A549 (cell line): Measurements from ENCODE around the gene DPP10. TPM values are rescaled to one million over a fixed set of nuclear protein-coding genes. Genes with fewer than 3 reads are reported as not detected.

Experiments
- ATAC-seq, 2 experiments: fragments of 200-7000 bp in 1 of 2; fragments of >200 bp in 1 of 2; cut with Nextera tagmentation in 1 of 2; cut with Tn5 transposase in 1 of 2; 3 replicates each; pipeline versions ENCODE4 v1.8.0 to v1.9.1; 2018 to 2020; ENCODE audit warnings: mild to moderate bottlenecking in 1 of 2, moderate library complexity in 1 of 2
- CTCF ChIA-PET: fragments of 300-600 bp; sonication (Branson Sonifier 250); formaldehyde crosslinking; extraction: SDS; loops from one replicate; lab custom pipeline; 2021; ENCODE audit warnings: antibody characterized with exemption, inconsistent platforms; lab: Yijun Ruan, JAX
- POLR2A ChIA-PET: fragments of 350-600 bp; formaldehyde crosslinking; extraction: SDS; loops from one replicate; lab custom pipeline; 2021; ENCODE audit warnings: antibody characterized with exemption, inconsistent platforms; lab: Yijun Ruan, JAX
- DNase-seq, 2 experiments: peaks; one replicate each; pipeline versions ENCODE4 v3.0.0 to v3.0.0-alpha.2; 2011 to 2016; ENCODE audit warnings: low read depth in 1 of 2, low spot score in 1 of 2
- FAIRE-seq: peaks from 2 replicates; lab custom pipeline; 2011; peaks lifted over from hg19 to GRCh38; lab: Jason Lieb, UNC
- H3K27ac ChIP-seq, 2 experiments: fragments of >200 bp; sonication (Bioruptor Twin); formaldehyde crosslinking; 3 replicates each; pipeline ENCODE4 v1.5.1; 2016 to 2017
- H3K4me1 ChIP-seq: fragments of >200 bp; sonication (Bioruptor Twin); formaldehyde crosslinking; 3 replicates; pipeline ENCODE4 v1.6.1; 2016
- H3K4me2 ChIP-seq: fragments of >200 bp; sonication (Bioruptor Twin); formaldehyde crosslinking; 3 replicates; pipeline ENCODE4 v1.6.1; 2016
- H3K4me3 ChIP-seq: fragments of >200 bp; sonication (Bioruptor Twin); formaldehyde crosslinking; 3 replicates; pipeline ENCODE4 v1.5.1; 2016
- H3K9me3 ChIP-seq: fragments of >200 bp; sonication (Bioruptor Twin); formaldehyde crosslinking; 3 replicates; pipeline ENCODE4 v1.6.1; 2016
- CBX8 ChIP-seq: fragments of 200-600 bp; sonication (generic); IDR thresholded peaks from 2 replicates; pipeline ENCODE4 v1.6.1; 2016
- CHD4 ChIP-seq: fragments of 200-600 bp; sonication (generic); IDR thresholded peaks from 2 replicates; pipeline ENCODE4 v1.6.1; 2016; ENCODE audit warnings: antibody characterized with exemption, mild to moderate bottlenecking, borderline replicate concordance
- EHMT2 ChIP-seq: fragments of 200-600 bp; sonication (generic); IDR thresholded peaks from 2 replicates; pipeline ENCODE4 v1.6.1; 2016; ENCODE audit warnings: antibody characterized with exemption, low read depth, mild to moderate bottlenecking, moderate library complexity
- ESRRA ChIP-seq: fragments of 150-350 bp; IDR thresholded peaks from 2 replicates; pipeline ENCODE4 v1.6.1; 2014; ENCODE audit warnings: mild to moderate bottlenecking, low read length, borderline replicate concordance
- FOSB ChIP-seq: fragments of 250-450 bp; sonication (Bioruptor Pico); IDR thresholded peaks from 2 replicates; pipeline ENCODE4 v1.5.0; 2020; ENCODE audit warnings: mild to moderate bottlenecking, moderate library complexity
- FOSL2 ChIP-seq, 2 experiments: fragments of 450-650 bp in 1 of 2; fragments of >200 bp in 1 of 2; sonication (Bioruptor Twin) in 1 of 2; formaldehyde crosslinking; IDR thresholded peaks; 2 replicates each; pipeline versions ENCODE4 v1.5.0 to v1.6.1; 2016 to 2020; ENCODE audit warnings: mild to moderate bottlenecking in 1 of 2, moderate library complexity in 1 of 2
- FOXS1 ChIP-seq: fragments of 250-450 bp; sonication (Bioruptor Pico); IDR thresholded peaks from 2 replicates; pipeline ENCODE4 v1.5.0; 2020; ENCODE audit warnings: mild to moderate bottlenecking, moderate library complexity
- GATA3 ChIP-seq: IDR thresholded peaks from 2 replicates; pipeline ENCODE4 v1.6.1; 2012; ENCODE audit warnings: borderline replicate concordance
- HMGXB4 ChIP-seq: fragments of 250-450 bp; sonication (Bioruptor Pico); IDR thresholded peaks from 2 replicates; pipeline ENCODE4 v1.5.0; 2021; ENCODE audit warnings: mild to moderate bottlenecking, moderate library complexity, borderline replicate concordance
- JUN ChIP-seq, 2 experiments: fragments of >200 bp; sonication (Bioruptor Twin); formaldehyde crosslinking; IDR thresholded peaks; 2 replicates in 1 of 2; 3 replicates in 1 of 2; pipeline ENCODE4 v1.6.1; 2016 to 2017
- JUNB ChIP-seq: fragments of >200 bp; sonication (Bioruptor Twin); formaldehyde crosslinking; IDR thresholded peaks from 2 replicates; pipeline ENCODE4 v1.6.1; 2016
- KDM1A ChIP-seq: fragments of 200-600 bp; sonication (generic); IDR thresholded peaks from 2 replicates; pipeline ENCODE4 v1.6.1; 2016; ENCODE audit warnings: low read depth, mild to moderate bottlenecking
- MAFK ChIP-seq: fragments of 450-650 bp; IDR thresholded peaks from 2 replicates; pipeline ENCODE4 v1.6.1; 2014; ENCODE audit not compliant: partially characterized antibody
- MYC ChIP-seq: IDR thresholded peaks from 2 replicates; pipeline ENCODE4 v1.6.1; 2012; ENCODE audit warnings: mild to moderate bottlenecking, inconsistent platforms, low read length, improper control_type of control experiment, borderline replicate concordance
- NFE2L2 ChIP-seq: fragments of 150-350 bp; conservative IDR thresholded peaks from 2 replicates; pipeline ENCODE4 v1.6.1; 2014; ENCODE audit warnings: low read length
- NPAS2 ChIP-seq: fragments of 250-450 bp; sonication (Bioruptor Pico); IDR thresholded peaks from 2 replicates; pipeline ENCODE4 v1.8.0; 2022; ENCODE audit warnings: mild to moderate bottlenecking, moderate library complexity, borderline replicate concordance
- POLR2AphosphoS2 ChIP-seq: conservative IDR thresholded peaks from 2 replicates; pipeline ENCODE4 v1.6.1; 2012; ENCODE audit warnings: low read length, improper control_type of control experiment, inconsistent platforms
- RCOR1 ChIP-seq: fragments of 150-350 bp; IDR thresholded peaks from 2 replicates; pipeline ENCODE4 v1.6.1; 2014; ENCODE audit warnings: antibody characterized with exemption, low read length, low read depth
- SREBF2 ChIP-seq: fragments of 450-650 bp; IDR thresholded peaks from 2 replicates; pipeline ENCODE4 v1.6.1; 2014; ENCODE audit warnings: mild to moderate bottlenecking, moderate library complexity
- TFCP2L1 ChIP-seq: fragments of 250-450 bp; sonication (Bioruptor Pico); IDR thresholded peaks from 2 replicates; pipeline ENCODE4 v1.5.0; 2021; ENCODE audit warnings: mild to moderate bottlenecking
- TP53 ChIP-seq: fragments of 250-450 bp; sonication (Bioruptor Pico); IDR thresholded peaks from 2 replicates; pipeline ENCODE4 v1.5.0; 2021; ENCODE audit warnings: mild to moderate bottlenecking, moderate library complexity
- ZC3H11A ChIP-seq: fragments of 450-650 bp; IDR thresholded peaks from 2 replicates; pipeline ENCODE4 v1.6.1; 2014; ENCODE audit warnings: antibody characterized with exemption, mild to moderate bottlenecking
- ZNF302 ChIP-seq: fragments of 250-450 bp; sonication (Bioruptor Pico); IDR thresholded peaks from 2 replicates; pipeline ENCODE4 v1.9.0; 2021; ENCODE audit warnings: inconsistent platforms, mild to moderate bottlenecking, moderate library complexity
- WGBS: methylation state at CpG from one replicate; pipeline ENCODE4 v1.1.6; 2017; ENCODE audit errors: missing lambda C conversion rate; 5-methylcytosine and 5-hydroxymethylcytosine counted together
- polyA plus RNA-seq, 4 experiments: library from polyadenylated mRNA; depleted of rRNA in 3 of 4; stranded (reverse); fragments of >200 nt; fragmentation: RNase III in 1 of 4; extraction: RNeasy Plus Mini Kit Qiagen cat#74134 plus additional on column Dnase treatment in 1 of 4; gene quantifications; 2 replicates in 3 of 4; 3 replicates in 1 of 4; pipeline ENCODE4 v1.2.3, GENCODE V29; 2011 to 2017
- TF ChIP-seq, protein P1 (sequence below): fragments of 150-350 bp; IDR thresholded peaks from 2 replicates; pipeline ENCODE4 v1.6.1; 2014; ENCODE audit warnings: low read depth, mild to moderate bottlenecking, low read length
- TF ChIP-seq, protein P2 (sequence below): fragments of >200 bp; sonication (Bioruptor Twin); formaldehyde crosslinking; IDR thresholded peaks from 3 replicates; pipeline ENCODE4 v1.6.1; 2016
- TF ChIP-seq, protein P3 (sequence below): fragments of 200-600 bp; sonication (generic); IDR thresholded peaks from 2 replicates; pipeline ENCODE4 v1.6.1; 2016; ENCODE audit warnings: antibody characterized with exemption, mild to moderate bottlenecking, moderate library complexity

Gene DPP10
- polyA plus RNA-seq, 2 of the 4 experiments (the other 2 are of a cell fraction), result not detected

DNA sequence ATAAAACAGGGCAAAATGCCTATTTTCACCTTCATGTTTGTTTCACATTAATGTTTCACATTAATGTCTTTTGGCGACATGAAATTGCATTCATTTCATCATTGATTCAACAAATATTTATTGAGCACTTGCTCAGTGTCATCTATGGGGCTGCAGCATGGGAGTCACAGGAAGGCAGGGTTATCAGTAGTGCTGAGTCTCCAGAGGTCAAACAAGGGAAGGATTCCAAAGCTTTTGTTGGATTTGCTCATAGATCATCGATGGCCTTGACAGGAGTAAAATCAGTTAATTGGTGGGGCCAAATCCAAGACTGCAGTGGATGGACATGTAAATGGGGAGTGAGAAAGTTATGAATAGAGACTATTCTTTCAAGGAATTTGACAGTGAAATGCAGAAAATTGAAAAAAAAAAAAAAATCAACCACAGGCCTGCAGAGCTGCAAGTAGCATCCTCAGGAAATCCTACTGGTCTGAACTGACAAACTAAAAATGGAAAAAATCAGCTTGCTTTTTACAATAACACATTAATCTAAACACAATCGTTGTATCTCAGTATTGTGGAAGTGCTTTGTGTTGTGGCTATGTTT is 1290.8 kb downstream of the DPP10 start:
- Histone ChIP-seq H3K4me3 (no peak overlapping the region), H3K9me3 (no peaks in the 10 kb centered on the region; the same call in 2 of the 3 replicates), H3K4me2 (no peak overlapping the region), H3K27ac (no peak overlapping the region), H3K4me1 (no peaks in the 10 kb centered on the region)
- FAIRE-seq (no peak), DNase-seq (no peak), ATAC-seq (no peak)
- ChIA-PET CTCF (no interaction called here), POLR2A (no interaction called here)
- TF ChIP-seq, protein P1, sequence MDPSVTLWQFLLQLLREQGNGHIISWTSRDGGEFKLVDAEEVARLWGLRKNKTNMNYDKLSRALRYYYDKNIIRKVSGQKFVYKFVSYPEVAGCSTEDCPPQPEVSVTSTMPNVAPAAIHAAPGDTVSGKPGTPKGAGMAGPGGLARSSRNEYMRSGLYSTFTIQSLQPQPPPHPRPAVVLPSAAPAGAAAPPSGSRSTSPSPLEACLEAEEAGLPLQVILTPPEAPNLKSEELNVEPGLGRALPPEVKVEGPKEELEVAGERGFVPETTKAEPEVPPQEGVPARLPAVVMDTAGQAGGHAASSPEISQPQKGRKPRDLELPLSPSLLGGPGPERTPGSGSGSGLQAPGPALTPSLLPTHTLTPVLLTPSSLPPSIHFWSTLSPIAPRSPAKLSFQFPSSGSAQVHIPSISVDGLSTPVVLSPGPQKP, result no peak
- TF ChIP-seq JUN (IDR thresholded peaks at IDR 0.05) (no peak), RCOR1 (no peak), TFCP2L1 (CRISPR knock-in tag) (no peak), TP53 (no peak), ESRRA (no peak), FOXS1 (CRISPR knock-in tag) (no peak), HMGXB4 (CRISPR knock-in tag) (no peak), CHD4 (no peak), POLR2AphosphoS2 (no peak), KDM1A (no peak)
- TF ChIP-seq, protein P2, sequence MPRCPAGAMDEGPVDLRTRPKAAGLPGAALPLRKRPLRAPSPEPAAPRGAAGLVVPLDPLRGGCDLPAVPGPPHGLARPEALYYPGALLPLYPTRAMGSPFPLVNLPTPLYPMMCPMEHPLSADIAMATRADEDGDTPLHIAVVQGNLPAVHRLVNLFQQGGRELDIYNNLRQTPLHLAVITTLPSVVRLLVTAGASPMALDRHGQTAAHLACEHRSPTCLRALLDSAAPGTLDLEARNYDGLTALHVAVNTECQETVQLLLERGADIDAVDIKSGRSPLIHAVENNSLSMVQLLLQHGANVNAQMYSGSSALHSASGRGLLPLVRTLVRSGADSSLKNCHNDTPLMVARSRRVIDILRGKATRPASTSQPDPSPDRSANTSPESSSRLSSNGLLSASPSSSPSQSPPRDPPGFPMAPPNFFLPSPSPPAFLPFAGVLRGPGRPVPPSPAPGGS, result no peak
- WGBS, result 3% methylated on average over 3 of the region's 3 CpGs

- H3K9me3 ChIP-seq, result no peaks in the 10 kb centered on the region; the same call in 2 of the 3 replicates
- H3K27ac ChIP-seq, result no peak overlapping the region
- TF ChIP-seq ZC3H11A, result no peak
- no peak for TF ChIP-seq MYC
- TF ChIP-seq SREBF2, result no peak
- no peak for TF ChIP-seq POLR2AphosphoS2
- TF ChIP-seq MAFK, result no peak
- TF ChIP-seq FOSB (CRISPR knock-in tag), result no peak
- no peak for TF ChIP-seq NFE2L2
- no peak for TF ChIP-seq JUNB
- TF ChIP-seq CBX8, result no peak
- no peak for TF ChIP-seq EHMT2
- TF ChIP-seq, protein P3, sequence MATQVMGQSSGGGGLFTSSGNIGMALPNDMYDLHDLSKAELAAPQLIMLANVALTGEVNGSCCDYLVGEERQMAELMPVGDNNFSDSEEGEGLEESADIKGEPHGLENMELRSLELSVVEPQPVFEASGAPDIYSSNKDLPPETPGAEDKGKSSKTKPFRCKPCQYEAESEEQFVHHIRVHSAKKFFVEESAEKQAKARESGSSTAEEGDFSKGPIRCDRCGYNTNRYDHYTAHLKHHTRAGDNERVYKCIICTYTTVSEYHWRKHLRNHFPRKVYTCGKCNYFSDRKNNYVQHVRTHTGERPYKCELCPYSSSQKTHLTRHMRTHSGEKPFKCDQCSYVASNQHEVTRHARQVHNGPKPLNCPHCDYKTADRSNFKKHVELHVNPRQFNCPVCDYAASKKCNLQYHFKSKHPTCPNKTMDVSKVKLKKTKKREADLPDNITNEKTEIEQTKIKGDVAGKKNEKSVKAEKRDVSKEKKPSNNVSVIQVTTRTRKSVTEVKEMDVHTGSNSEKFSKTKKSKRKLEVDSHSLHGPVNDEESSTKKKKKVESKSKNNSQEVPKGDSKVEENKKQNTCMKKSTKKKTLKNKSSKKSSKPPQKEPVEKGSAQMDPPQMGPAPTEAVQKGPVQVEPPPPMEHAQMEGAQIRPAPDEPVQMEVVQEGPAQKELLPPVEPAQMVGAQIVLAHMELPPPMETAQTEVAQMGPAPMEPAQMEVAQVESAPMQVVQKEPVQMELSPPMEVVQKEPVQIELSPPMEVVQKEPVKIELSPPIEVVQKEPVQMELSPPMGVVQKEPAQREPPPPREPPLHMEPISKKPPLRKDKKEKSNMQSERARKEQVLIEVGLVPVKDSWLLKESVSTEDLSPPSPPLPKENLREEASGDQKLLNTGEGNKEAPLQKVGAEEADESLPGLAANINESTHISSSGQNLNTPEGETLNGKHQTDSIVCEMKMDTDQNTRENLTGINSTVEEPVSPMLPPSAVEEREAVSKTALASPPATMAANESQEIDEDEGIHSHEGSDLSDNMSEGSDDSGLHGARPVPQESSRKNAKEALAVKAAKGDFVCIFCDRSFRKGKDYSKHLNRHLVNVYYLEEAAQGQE, result no peak
- TF ChIP-seq ZNF302 (CRISPR knock-in tag), result no peak
- TF ChIP-seq NPAS2 (CRISPR knock-in tag), result no peak
- TF ChIP-seq TP53, result no peak
- no peak for TF ChIP-seq FOSL2 (IDR thresholded peaks at IDR 0.05)
- no peak for TF ChIP-seq FOSL2 (CRISPR knock-in tag; IDR thresholded peaks at IDR 0.05)
- TF ChIP-seq GATA3, result no peak
- no peak for TF ChIP-seq JUN (IDR thresholded peaks at IDR 0.05)
- DNase-seq (no peak), ATAC-seq (no peak), FAIRE-seq (no peak)
- H3K4me1 ChIP-seq, result no peaks in the 10 kb centered on the region
- ChIA-PET CTCF (no interaction called here), POLR2A (no interaction called here)
- 2% methylated on average over 5 of the region's 5 CpGs for WGBS
- no peak overlapping the region for H3K4me3 ChIP-seq
- H3K4me2 ChIP-seq, result no peak overlapping the region
Measured at GRCh38 chr2:115738111-115738510, 1295.7 kb downstream of the DPP10 start.
